Head of caudate nucleus (tissue), 42 donors: ENCODE data around the gene PIGN.
A peak's percentile ranks its signal among the peaks of the same experiment; 100 is the strongest.
"Not testable (repeated sequence)": the region's sequence is repeated elsewhere in the genome, so short reads cannot be mapped to it uniquely, and the experiment has no call there.

Experiments
- DNase-seq, 42 donors: peaks; one replicate each; pipeline versions ENCODE4 v3.0.0 to v3.0.0-alpha.2; 2020 to 2021; ENCODE audit warnings: mixed read lengths in 7 of 42
- intact Hi-C: fragments of 100-400 bp; cut with DNase I; formaldehyde crosslinking; loops from one replicate; pipeline ENCODE4 v1.15.0; 2022

Gene PIGN

GRCh38 chr18:62183578-62184195 is 3.2 kb downstream of the PIGN start:
- peak in 21 of 42 donors; percentile 8 to 79 (median 39) for DNase-seq
- intact Hi-C loops, result loop anchor here (5.0 to 10.0 kb wide), 2 partner anchors 341 to 404 kb away; partner anchors contain the start of gene ZCCHC2

GRCh38 chr18:62182220-62182619 is 4.6 kb downstream of the PIGN start:
- DNase-seq, result peak in 1 of 42 donors; percentile 14
- intact Hi-C loops, result loop anchor here (5.0 to 10.0 kb wide), 2 partner anchors 343 to 405 kb away; partner anchors contain the start of gene ZCCHC2

- intact Hi-C loops, result no loop called here
- DNase-seq, result no peak
Measured at GRCh38 chr18:62179213-62179612, 7.6 kb downstream of the PIGN start.

GRCh38 chr18:62177271-62177670 is 9.6 kb downstream of the PIGN start:
- intact Hi-C loops, result no loop called here
- DNase-seq, result no peak

- no peak for DNase-seq
- intact Hi-C loops, result no loop called here
Measured at GRCh38 chr18:62175521-62175920, 11.3 kb downstream of the PIGN start.

- DNase-seq, result no peak
- intact Hi-C loops, result no loop called here
Measured at GRCh38 chr18:62172298-62172697, 14.6 kb downstream of the PIGN start.

- no peak for DNase-seq
- intact Hi-C loops, result no loop called here
Measured at GRCh38 chr18:62170857-62171256, 16.0 kb downstream of the PIGN start.

- DNase-seq, intact Hi-C loops: not testable (repeated sequence)
Measured at GRCh38 chr18:62166524-62166923, 20.3 kb downstream of the PIGN start.

GRCh38 chr18:62165583-62165982 is 21.3 kb downstream of the PIGN start:
- no peak for DNase-seq
- intact Hi-C loops, result no loop called here

- intact Hi-C loops, result no loop called here
Measured at GRCh38 chr18:62164855-62165487, 21.9 kb downstream of the PIGN start.

GRCh38 chr18:62164310-62164709 is 22.5 kb downstream of the PIGN start:
- DNase-seq, result no peak
- intact Hi-C loops, result no loop called here

More at GRCh38 chr18:62164855-62165487, 21.9 kb downstream of the PIGN start:
- DNase-seq, result no peak

- DNase-seq, result peak in 1 of 42 donors; percentile 9
- intact Hi-C loops, result no loop called here
Measured at GRCh38 chr18:62157843-62158242, 29.0 kb downstream of the PIGN start.

GRCh38 chr18:62152844-62153243 is 34.0 kb downstream of the PIGN start:
- no peak for DNase-seq
- intact Hi-C loops, result no loop called here

- no peak for DNase-seq
- intact Hi-C loops, result no loop called here
Measured at GRCh38 chr18:62151068-62151771, 35.6 kb downstream of the PIGN start.

GRCh38 chr18:62144338-62144737 is 42.5 kb downstream of the PIGN start:
- no peak for DNase-seq

GRCh38 chr18:62140259-62140658 is 46.6 kb downstream of the PIGN start:
- intact Hi-C loops, result no loop called here

More at GRCh38 chr18:62144338-62144737, 42.5 kb downstream of the PIGN start:
- intact Hi-C loops, result no loop called here

GRCh38 chr18:62138461-62139235 is 48.2 kb downstream of the PIGN start:
- DNase-seq, result no peak
- intact Hi-C loops, result no loop called here

More at GRCh38 chr18:62140259-62140658, 46.6 kb downstream of the PIGN start:
- DNase-seq, result no peak

- intact Hi-C loops, result no loop called here
- peak in 41 of 42 donors; percentile 8 to 81 (median 57) for DNase-seq
Measured at GRCh38 chr18:62131301-62131909, 55.5 kb downstream of the PIGN start.

- DNase-seq, result no peak
- intact Hi-C loops, result no loop called here
Measured at GRCh38 chr18:62128157-62128556, 58.7 kb downstream of the PIGN start.
